Right lobe of liver (tissue), 4 donors: ENCODE results near the gene SH3BP4.

ENCODE experiments used
- CTCF ChIP-seq, 4 donors: fragments of 200-600 bp in 3 of 4; fragments of 450-650 bp in 1 of 4; IDR thresholded peaks; one replicate each; pipeline versions ENCODE4 v1.5.1 to v1.8.0; 2016 to 2022; ENCODE audit warnings: antibody characterized with exemption in 4 of 4, mild to moderate bottlenecking in 2 of 4
- POLR2A ChIP-seq: fragments of 450-650 bp; IDR thresholded peaks from one replicate; pipeline ENCODE4 v1.6.1; 2017; ENCODE audit warnings: antibody characterized with exemption, mild to moderate bottlenecking
- donor health status: DM: no; HTN: no; CAD: no.
- donor health status: DM: no; HTN: no; CAD: no.
- donor health status: DM: no; HTN: yes; CAD: no.

DNA sequence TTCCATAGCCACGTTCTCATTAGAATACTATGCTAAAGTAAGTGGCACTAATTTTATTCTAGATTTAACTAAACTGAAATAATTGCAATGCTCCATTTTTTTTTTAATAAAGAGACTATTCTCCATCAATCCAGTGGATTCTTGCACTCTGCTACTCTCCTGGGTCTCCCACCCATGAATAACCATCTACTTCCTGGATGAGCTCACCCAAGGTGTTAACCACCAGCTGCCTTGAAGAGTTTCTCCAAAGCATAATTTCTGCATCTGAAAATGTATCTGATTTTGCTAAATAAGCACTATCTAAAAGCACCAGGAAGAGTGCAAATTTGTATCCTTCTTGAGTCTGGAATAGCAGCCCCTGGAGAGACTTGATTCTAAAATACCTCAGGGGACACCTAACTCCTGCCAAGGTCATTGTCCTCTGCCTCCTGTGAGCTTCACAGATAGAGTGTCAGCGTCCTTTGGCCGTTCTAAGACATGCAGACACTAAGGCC lies 41.6 kb upstream of the SH3BP4 start:
- no peak for TF ChIP-seq CTCF (IDR thresholded peaks at IDR 0.05)
- TF ChIP-seq POLR2A, result no peak
